Measurements from ENCODE around the gene PRUNE2. TPM values are rescaled to one million over a fixed set of nuclear protein-coding genes. Genes with fewer than 3 reads are reported as not detected.
A peak's percentile ranks its signal among the peaks of the same experiment; 100 is the strongest.

PRUNE2 gene
- total and polyA plus RNA-seq, 12 donors, result 1.9 to 68.0 (median 11.2) TPM

GRCh38 chr9:76766126-76766525, 139.8 kb downstream of the PRUNE2 start:
- DNase-seq, result no peak
- Histone ChIP-seq H3K4me1 (replicated peaks in 1 of 2) (no peaks in the 10 kb centered on the region), H3K9me3 (replicated peaks in 1 of 3) (no peaks in the 10 kb centered on the region), H3K36me3 (replicated peaks in 1 of 2) (no peaks in the 10 kb centered on the region), H3K27ac (no peak overlapping the region), H3K27me3 (no peaks in the 10 kb centered on the region), H3K4me3 (no peak overlapping the region)
- no peak for TF ChIP-seq POLR2A (IDR thresholded peaks at IDR 0.05)
- no peak for TF ChIP-seq CTCF (IDR thresholded peaks at IDR 0.05)
- intact Hi-C loops (cut with DNase I), result no loop called here
- WGBS, 4 donors, result 76 to 85% (median 83%) methylated on average over 3 of the region's 3 CpGs

- Histone ChIP-seq H3K27me3 (no peaks in the 10 kb centered on the region), H3K9me3 (replicated peaks in 1 of 3) (no peaks in the 10 kb centered on the region), H3K4me1 (replicated peaks in 1 of 2) (no peaks in the 10 kb centered on the region), H3K36me3 (replicated peaks in 1 of 2) (no peaks in the 10 kb centered on the region), H3K27ac (no peak within 1 kb of the TSS), H3K4me3 (no peak within 1 kb of the TSS)
- TF ChIP-seq CTCF (IDR thresholded peaks at IDR 0.05), result no peak
- no peak for TF ChIP-seq POLR2A (IDR thresholded peaks at IDR 0.05)
- WGBS, 4 donors, result 90 to 93% (median 92%) methylated on average over 4 of the region's 4 CpGs
- intact Hi-C loops (cut with DNase I), result no loop called here
- no peak for DNase-seq
Measured at GRCh38 chr9:76764138-76764537, 141.8 kb downstream of the PRUNE2 start, which contains the start of gene PCA3. Gene PCA3, plus strand, starts transcription at chr9:76764438.

GRCh38 chr9:76761448-76761847, 144.5 kb downstream of the PRUNE2 start:
- intact Hi-C loops (cut with DNase I), result no loop called here

GRCh38 chr9:76759732-76760131, 146.2 kb downstream of the PRUNE2 start:
- Histone ChIP-seq H3K27me3 (no peaks in the 10 kb centered on the region), H3K4me1 (replicated peaks in 1 of 2) (no peaks in the 10 kb centered on the region), H3K4me3 (no peak overlapping the region), H3K9me3 (replicated peaks in 1 of 3) (no peaks in the 10 kb centered on the region), H3K27ac (no peak overlapping the region), H3K36me3 (replicated peaks in 1 of 2) (no peaks in the 10 kb centered on the region)
- intact Hi-C loops (cut with DNase I), result no loop called here
- no peak for DNase-seq
- TF ChIP-seq CTCF (IDR thresholded peaks at IDR 0.05), result no peak
- TF ChIP-seq POLR2A (IDR thresholded peaks at IDR 0.05), result no peak
- WGBS, 4 donors, result 44 to 65% (median 55%) methylated on average over 6 of the region's 6 CpGs

More at GRCh38 chr9:76761448-76761847, 144.5 kb downstream of the PRUNE2 start:
- TF ChIP-seq CTCF (IDR thresholded peaks at IDR 0.05) (peak in 2 of 6 experiments; percentile 31 to 40), POLR2A (IDR thresholded peaks at IDR 0.05) (no peak)
- 3 to 18% (median 6%) methylated on average over 1 of the region's 1 CpG for WGBS, 4 donors
- Histone ChIP-seq H3K27me3 (no peaks in the 10 kb centered on the region), H3K4me3 (no peak overlapping the region), H3K4me1 (replicated peaks in 1 of 2) (no peaks in the 10 kb centered on the region), H3K36me3 (replicated peaks in 1 of 2) (no peaks in the 10 kb centered on the region), H3K27ac (no peak overlapping the region), H3K9me3 (replicated peaks in 1 of 3) (no peaks in the 10 kb centered on the region)
- no peak for DNase-seq

Data from adrenal gland (tissue), 12 donors.